HuH-7 (cell line): ENCODE data around the gene DGKG.

ENCODE experiments used
- DNase-seq: peaks from one replicate; pipeline ENCODE4 v3.0.0; 2011; ENCODE audit warnings: low spot score

The DGKG gene

GRCh38 chr3:186108941-186109865, 252.8 kb downstream of the DGKG start, which contains the start of gene ETV5:
TSS of gene ETV5 (minus strand) at chr3:186109089. CDS start at chr3:186105868, 3,221 bp downstream.
- DNase-seq: peak; percentile 97

- DNase-seq: peak; percentile 69
These were observed 253.7 kb downstream of the DGKG start for GRCh38 chr3:186108106-186108940.

GRCh38 chr3:186107215-186108105, 254.6 kb downstream of the DGKG start:
- DNase-seq: peak; percentile 75

GRCh38 chr3:186105543-186105942, 256.5 kb downstream of the DGKG start:
- DNase-seq: peak; percentile 45

GRCh38 chr3:186102687-186103086, 259.3 kb downstream of the DGKG start:
- no peak for DNase-seq

- DNase-seq: no peak
These were observed 261.6 kb downstream of the DGKG start for GRCh38 chr3:186100398-186100797.

GRCh38 chr3:186099178-186099577, 262.9 kb downstream of the DGKG start:
- no peak for DNase-seq

- DNase-seq: no peak
These were observed 263.3 kb downstream of the DGKG start for GRCh38 chr3:186098740-186099139.

GRCh38 chr3:186097663-186098451, 264.2 kb downstream of the DGKG start:
- peak; percentile 80 for DNase-seq

- DNase-seq: no peak
These were observed 264.7 kb downstream of the DGKG start for GRCh38 chr3:186097317-186097662.
